ENCODE measurements around the gene TMEM147.

Gene TMEM147

DNA sequence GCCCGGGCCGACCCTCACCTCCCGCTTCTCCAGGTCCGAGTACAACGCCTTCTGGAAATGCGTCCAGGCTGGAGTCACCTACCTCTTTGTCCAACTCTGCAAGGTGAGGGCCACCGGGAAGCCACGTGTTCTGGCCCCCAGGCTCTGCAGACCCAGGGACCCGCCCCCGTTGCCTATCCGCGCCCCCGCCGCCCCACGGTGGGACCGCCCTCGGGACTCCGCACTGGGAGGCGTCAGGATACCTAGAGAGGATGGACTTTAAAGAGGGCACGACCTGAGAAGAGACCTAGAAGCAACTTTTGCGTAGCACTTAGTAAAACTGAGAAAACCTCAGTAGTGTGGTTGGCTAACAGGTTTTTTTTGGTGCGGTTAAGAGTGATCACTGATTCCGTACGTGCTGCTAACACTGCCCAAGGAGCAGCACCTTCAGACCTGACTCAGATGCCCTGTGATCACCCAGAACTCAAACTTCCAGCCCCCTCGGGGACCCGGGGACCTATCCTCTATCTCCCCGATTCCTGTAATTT lies 492 bp downstream of the TMEM147 start:
- no peaks in the 10 kb centered on the region for H3K27me3 ChIP-seq (ENCODE audit: insufficient read depth, low read length, poor library complexity)
- no peak overlapping the region for H2BK120ac ChIP-seq (ENCODE audit: low read depth, low read length)
- peak overlapping the region; percentile 96 for H3K9ac ChIP-seq (ENCODE audit: low read length)
- peak overlapping the region; percentile 71 for H3K4me2 ChIP-seq (ENCODE audit: low read length)
- no peak overlapping the region for H4K5ac ChIP-seq (ENCODE audit: low read length)
- no CpG with 5 or more reads among the region's 27 CpGs for WGBS (ENCODE audit: extremely low coverage, insufficient coverage, low lambda C conversion rate)
- no peak overlapping the region for H2BK5ac ChIP-seq (ENCODE audit: low read length)
- H3K27ac ChIP-seq (ENCODE audit: low read depth, low read length): no peak overlapping the region
- H3K23ac ChIP-seq (ENCODE audit: low read length): peak overlapping the region; percentile 59
- H3K79me1 ChIP-seq (ENCODE audit: low read length): peaks cover 30% of the 10 kb centered on the region
- peak; percentile 44 for DNase-seq
- peak overlapping the region; percentile 69 for H4K8ac ChIP-seq (ENCODE audit: low read depth, low read length)
- no peak overlapping the region for H2BK15ac ChIP-seq (replicated peaks; ENCODE audit: low read depth)
- peaks cover 6% of the 10 kb centered on the region for H3K4me1 ChIP-seq (ENCODE audit: control insufficient read depth, low read depth, low read length)
- peak overlapping the region; percentile 97 for H3K56ac ChIP-seq (ENCODE audit: low read length)
- H3K4ac ChIP-seq (ENCODE audit: low read depth, low read length): peak overlapping the region; percentile 70
- no peak overlapping the region for H2AK5ac ChIP-seq (ENCODE audit: low read length)
- peak overlapping the region; percentile 43 for H3K18ac ChIP-seq (ENCODE audit: low read length)
- H3K4me3 ChIP-seq (ENCODE audit: low read length): peak overlapping the region; percentile 93
- H3K79me2 ChIP-seq (ENCODE audit: control insufficient read depth, insufficient read depth, low read length): peaks cover 21% of the 10 kb centered on the region
- H3K36me3 ChIP-seq (ENCODE audit: control insufficient read depth, insufficient read depth, low read length): peaks cover 2% of the 10 kb centered on the region

DNA sequence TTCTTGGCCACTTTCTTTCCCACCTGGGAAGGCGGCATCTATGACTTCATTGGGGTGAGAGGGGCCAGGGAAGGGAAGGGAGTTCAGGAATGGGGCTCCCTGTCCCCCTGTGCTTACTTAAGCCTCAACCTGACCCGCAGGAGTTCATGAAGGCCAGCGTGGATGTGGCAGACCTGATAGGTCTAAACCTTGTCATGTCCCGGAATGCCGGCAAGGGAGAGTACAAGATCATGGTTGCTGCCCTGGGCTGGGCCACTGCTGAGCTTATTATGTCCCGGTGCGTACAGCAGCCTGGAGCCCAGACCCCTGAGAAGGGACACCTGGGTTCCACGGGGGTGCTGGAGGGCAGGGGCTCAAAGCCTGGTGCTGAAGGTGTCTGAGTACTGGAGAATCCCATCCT lies 1.1 kb downstream of the TMEM147 start:
- H2BK120ac ChIP-seq (ENCODE audit: low read depth, low read length): no peak overlapping the region
- peaks cover 30% of the 10 kb centered on the region for H3K79me1 ChIP-seq (ENCODE audit: low read length)
- peak overlapping the region; percentile 59 for H3K23ac ChIP-seq (ENCODE audit: low read length)
- H3K4me1 ChIP-seq (ENCODE audit: control insufficient read depth, low read depth, low read length): peaks cover 6% of the 10 kb centered on the region
- H3K9ac ChIP-seq (ENCODE audit: low read length): peak overlapping the region; percentile 96
- no peak overlapping the region for H3K27ac ChIP-seq (ENCODE audit: low read depth, low read length)
- H3K4me3 ChIP-seq (ENCODE audit: low read length): no peak overlapping the region
- H3K18ac ChIP-seq (ENCODE audit: low read length): no peak overlapping the region
- WGBS (ENCODE audit: extremely low coverage, insufficient coverage, low lambda C conversion rate): no CpG with 5 or more reads among the region's 8 CpGs
- H2BK5ac ChIP-seq (ENCODE audit: low read length): no peak overlapping the region
- H2AK5ac ChIP-seq (ENCODE audit: low read length): no peak overlapping the region
- no peak overlapping the region for H2BK15ac ChIP-seq (replicated peaks; ENCODE audit: low read depth)
- no peak for DNase-seq
- peak overlapping the region; percentile 97 for H3K56ac ChIP-seq (ENCODE audit: low read length)
- H3K36me3 ChIP-seq (ENCODE audit: control insufficient read depth, insufficient read depth, low read length): peaks cover 2% of the 10 kb centered on the region
- H3K4me2 ChIP-seq (ENCODE audit: low read length): peak overlapping the region; percentile 71
- H3K79me2 ChIP-seq (ENCODE audit: control insufficient read depth, insufficient read depth, low read length): peaks cover 21% of the 10 kb centered on the region
- H3K4ac ChIP-seq (ENCODE audit: low read depth, low read length): no peak overlapping the region
- no peaks in the 10 kb centered on the region for H3K27me3 ChIP-seq (ENCODE audit: insufficient read depth, low read length, poor library complexity)
- no peak overlapping the region for H4K5ac ChIP-seq (ENCODE audit: low read length)
- no peak overlapping the region for H4K8ac ChIP-seq (ENCODE audit: low read depth, low read length)

DNA sequence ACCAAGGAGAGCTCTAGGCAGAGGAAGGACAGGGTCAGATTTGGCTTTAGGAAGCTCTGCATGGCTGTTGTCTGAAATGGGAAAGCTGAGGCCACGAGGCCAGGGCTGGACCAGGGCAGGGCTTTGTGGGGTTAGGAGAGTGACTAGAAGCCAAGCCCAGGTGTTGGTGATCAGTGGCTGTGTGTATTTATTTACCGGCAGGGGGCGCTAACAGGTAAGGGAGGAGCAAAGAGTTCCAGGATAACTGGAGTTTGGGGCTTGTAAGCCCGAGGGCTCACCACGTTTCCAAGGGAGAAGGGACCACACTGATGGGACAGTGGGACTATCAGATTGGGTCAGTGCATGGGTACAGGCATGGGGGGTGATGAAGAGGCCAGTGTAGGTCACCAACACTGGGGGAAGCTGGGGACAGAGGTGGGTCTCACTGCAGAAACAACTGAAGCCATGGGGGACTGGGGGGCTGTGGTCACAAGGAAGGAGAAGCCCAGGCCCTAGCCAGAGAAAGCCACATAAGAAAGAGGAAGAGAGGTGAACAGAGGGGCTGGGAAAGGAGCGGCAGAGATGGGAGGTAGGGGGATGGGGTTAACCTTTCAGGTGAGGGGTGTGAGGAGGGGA lies 3.9 kb downstream of the TMEM147 start:
- Histone ChIP-seq H3K18ac (ENCODE audit: low read length) (no peak overlapping the region), H2AK5ac (ENCODE audit: low read length) (no peak overlapping the region), H2BK15ac (replicated peaks; ENCODE audit: low read depth) (no peak overlapping the region), H3K4me1 (ENCODE audit: control insufficient read depth, low read depth, low read length) (peaks cover 4% of the 10 kb centered on the region), H2BK120ac (ENCODE audit: low read depth, low read length) (no peak overlapping the region), H3K79me2 (ENCODE audit: control insufficient read depth, insufficient read depth, low read length) (peaks cover 17% of the 10 kb centered on the region), H3K79me1 (ENCODE audit: low read length) (peaks cover 22% of the 10 kb centered on the region), H3K27me3 (ENCODE audit: insufficient read depth, low read length, poor library complexity) (no peaks in the 10 kb centered on the region), H3K4ac (ENCODE audit: low read depth, low read length) (no peak overlapping the region), H3K9ac (ENCODE audit: low read length) (peak overlapping the region; percentile 26), H3K27ac (ENCODE audit: low read depth, low read length) (no peak overlapping the region), H3K4me2 (ENCODE audit: low read length) (no peak overlapping the region), H2BK5ac (ENCODE audit: low read length) (no peak overlapping the region), H3K23ac (ENCODE audit: low read length) (no peak overlapping the region), H3K4me3 (ENCODE audit: low read length) (no peak overlapping the region), H4K5ac (ENCODE audit: low read length) (no peak overlapping the region), H4K8ac (ENCODE audit: low read depth, low read length) (no peak overlapping the region), H3K36me3 (ENCODE audit: control insufficient read depth, insufficient read depth, low read length) (peaks cover 2% of the 10 kb centered on the region), H3K56ac (ENCODE audit: low read length) (no peak overlapping the region)
- peak; percentile 90 for DNase-seq
- no CpG with 5 or more reads among the region's 6 CpGs for WGBS (ENCODE audit: extremely low coverage, insufficient coverage, low lambda C conversion rate)

GRCh38 chr19:35549879-35550523 lies 4.6 kb downstream of the TMEM147 start:
- H3K36me3 ChIP-seq (ENCODE audit: control insufficient read depth, insufficient read depth, low read length): peaks cover 2% of the 10 kb centered on the region
- no peak overlapping the region for H3K4me2 ChIP-seq (ENCODE audit: low read length)
- no peak overlapping the region for H3K18ac ChIP-seq (ENCODE audit: low read length)
- no peak overlapping the region for H2AK5ac ChIP-seq (ENCODE audit: low read length)
- no peak overlapping the region for H2BK5ac ChIP-seq (ENCODE audit: low read length)
- no peak overlapping the region for H3K23ac ChIP-seq (ENCODE audit: low read length)
- peaks cover 15% of the 10 kb centered on the region for H3K79me1 ChIP-seq (ENCODE audit: low read length)
- H3K9ac ChIP-seq (ENCODE audit: low read length): no peak overlapping the region
- no peak overlapping the region for H2BK15ac ChIP-seq (replicated peaks; ENCODE audit: low read depth)
- H4K8ac ChIP-seq (ENCODE audit: low read depth, low read length): no peak overlapping the region
- peaks cover 2% of the 10 kb centered on the region for H3K4me1 ChIP-seq (ENCODE audit: control insufficient read depth, low read depth, low read length)
- H3K79me2 ChIP-seq (ENCODE audit: control insufficient read depth, insufficient read depth, low read length): peaks cover 10% of the 10 kb centered on the region
- H2BK120ac ChIP-seq (ENCODE audit: low read depth, low read length): no peak overlapping the region
- no peak overlapping the region for H3K27ac ChIP-seq (ENCODE audit: low read depth, low read length)
- no peak overlapping the region for H3K56ac ChIP-seq (ENCODE audit: low read length)
- no peak overlapping the region for H4K5ac ChIP-seq (ENCODE audit: low read length)
- DNase-seq: no peak
- WGBS (ENCODE audit: extremely low coverage, insufficient coverage, low lambda C conversion rate): no CpG with 5 or more reads among the region's 15 CpGs
- H3K4me3 ChIP-seq (ENCODE audit: low read length): no peak overlapping the region
- no peaks in the 10 kb centered on the region for H3K27me3 ChIP-seq (ENCODE audit: insufficient read depth, low read length, poor library complexity)
- no peak overlapping the region for H3K4ac ChIP-seq (ENCODE audit: low read depth, low read length)

- Histone ChIP-seq H2BK5ac (ENCODE audit: low read length) (no peak overlapping the region), H3K79me1 (ENCODE audit: low read length) (peaks cover 12% of the 10 kb centered on the region), H3K4me3 (ENCODE audit: low read length) (no peak overlapping the region), H3K18ac (ENCODE audit: low read length) (no peak overlapping the region), H2BK120ac (ENCODE audit: low read depth, low read length) (no peak overlapping the region), H3K4ac (ENCODE audit: low read depth, low read length) (no peak overlapping the region), H3K27ac (ENCODE audit: low read depth, low read length) (no peak overlapping the region), H3K27me3 (ENCODE audit: insufficient read depth, low read length, poor library complexity) (no peaks in the 10 kb centered on the region), H3K9ac (ENCODE audit: low read length) (no peak overlapping the region), H3K4me1 (ENCODE audit: control insufficient read depth, low read depth, low read length) (peaks cover 2% of the 10 kb centered on the region), H3K79me2 (ENCODE audit: control insufficient read depth, insufficient read depth, low read length) (peaks cover 6% of the 10 kb centered on the region), H3K4me2 (ENCODE audit: low read length) (no peak overlapping the region), H2AK5ac (ENCODE audit: low read length) (no peak overlapping the region), H4K8ac (ENCODE audit: low read depth, low read length) (no peak overlapping the region), H4K5ac (ENCODE audit: low read length) (no peak overlapping the region), H3K36me3 (ENCODE audit: control insufficient read depth, insufficient read depth, low read length) (peaks cover 2% of the 10 kb centered on the region), H3K23ac (ENCODE audit: low read length) (no peak overlapping the region), H3K56ac (ENCODE audit: low read length) (no peak overlapping the region), H2BK15ac (replicated peaks; ENCODE audit: low read depth) (no peak overlapping the region)
- no CpG with 5 or more reads among the region's 21 CpGs for WGBS (ENCODE audit: extremely low coverage, insufficient coverage, low lambda C conversion rate)
- DNase-seq: no peak
These were observed 5.8 kb downstream of the TMEM147 start for GRCh38 chr19:35551091-35551810.
